WTC11 (cell line): Measurements from ENCODE around the gene TCAF1.

Source experiments
- CTCF ChIP-seq: fragments of 200-600 bp; IDR thresholded peaks from 2 replicates; pipeline ENCODE4 v1.8.0; 2022; ENCODE audit warnings: antibody characterized with exemption
- ERG ChIP-seq: fragments of 250-450 bp; sonication (Bioruptor Pico); IDR thresholded peaks from 2 replicates; pipeline ENCODE4 v1.8.0; 2021; ENCODE audit warnings: mild to moderate bottlenecking
- ETV6 ChIP-seq: sonication (generic); formaldehyde crosslinking; IDR thresholded peaks from 2 replicates; pipeline ENCODE4 v1.8.1; 2022; ENCODE audit warnings: mild to moderate bottlenecking, missing genetic modification reagents
- GRHL2 ChIP-seq: fragments of 250-450 bp; sonication (Bioruptor Pico); IDR thresholded peaks from 2 replicates; pipeline ENCODE4 v1.8.0; 2022; ENCODE audit warnings: mild to moderate bottlenecking, moderate library complexity; ENCODE audit not compliant: insufficient replicate concordance, severe bottlenecking
- JUN ChIP-seq: sonication (generic); formaldehyde crosslinking; IDR thresholded peaks from 2 replicates; pipeline ENCODE4 v1.8.0; 2023; ENCODE audit warnings: mild to moderate bottlenecking, missing genetic modification reagents
- MLX ChIP-seq: sonication (generic); formaldehyde crosslinking; IDR thresholded peaks from 2 replicates; pipeline ENCODE4 v1.8.1; 2023; ENCODE audit warnings: mild to moderate bottlenecking, missing genetic modification reagents, moderate library complexity
- PRRX2 ChIP-seq: fragments of 250-450 bp; sonication (Bioruptor Pico); IDR thresholded peaks from 2 replicates; pipeline ENCODE4 v1.8.0; 2021; ENCODE audit warnings: mild to moderate bottlenecking
- USF2 ChIP-seq: sonication (generic); formaldehyde crosslinking; IDR thresholded peaks from 2 replicates; pipeline ENCODE4 v1.8.1; 2023; ENCODE audit warnings: mild to moderate bottlenecking, missing genetic modification reagents, moderate library complexity

- TF ChIP-seq CTCF = no peak
- TF ChIP-seq MLX = no peak
- no peak for TF ChIP-seq ERG (CRISPR knock-in tag)
- no peak for TF ChIP-seq USF2 (CRISPR knock-in tag)
- no peak for TF ChIP-seq JUN (CRISPR knock-in tag)
- TF ChIP-seq GRHL2 (CRISPR knock-in tag) = no peak
- TF ChIP-seq PRRX2 = no peak
- TF ChIP-seq ETV6 = no peak
These were observed 34.4 kb upstream of the TCAF1 start for GRCh38 chr7:143936087-143937009.
